ENCODE results near the gene NDFIP2. TPM values are rescaled to one million over a fixed set of nuclear protein-coding genes. Genes with fewer than 3 reads are reported as not detected.

The NDFIP2 gene
- total RNA-seq, 1 experiment from 2014 or later, result 29.6 TPM

DNA sequence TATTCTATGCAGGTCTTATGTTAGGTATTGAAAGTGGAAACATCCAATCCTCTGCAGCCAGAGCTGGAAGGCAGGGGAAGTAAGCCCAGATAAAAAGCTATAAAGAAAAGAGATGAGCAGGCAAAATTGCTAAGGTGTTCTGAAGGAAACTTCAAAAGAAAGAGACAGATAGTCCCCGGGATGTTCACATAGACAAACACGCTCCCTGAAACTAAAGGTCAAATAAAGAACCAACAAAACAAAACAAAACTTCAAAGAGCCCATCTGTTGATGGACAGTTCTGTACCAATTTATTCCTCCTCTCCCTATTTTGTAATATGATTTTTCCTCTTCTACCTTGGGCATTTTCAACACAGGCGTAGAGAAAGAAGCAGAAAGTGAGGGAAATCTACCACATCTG is 11.3 kb upstream of the NDFIP2 start:
- no TSS peak for BruUV-seq (replicated peaks)
- ATAC-seq, result no peak
- no peak overlapping the region for H3K4me3 ChIP-seq (ENCODE audit: low read depth in 2 of 2, low read length in 2 of 2)
- TF ChIP-seq, protein P1, sequence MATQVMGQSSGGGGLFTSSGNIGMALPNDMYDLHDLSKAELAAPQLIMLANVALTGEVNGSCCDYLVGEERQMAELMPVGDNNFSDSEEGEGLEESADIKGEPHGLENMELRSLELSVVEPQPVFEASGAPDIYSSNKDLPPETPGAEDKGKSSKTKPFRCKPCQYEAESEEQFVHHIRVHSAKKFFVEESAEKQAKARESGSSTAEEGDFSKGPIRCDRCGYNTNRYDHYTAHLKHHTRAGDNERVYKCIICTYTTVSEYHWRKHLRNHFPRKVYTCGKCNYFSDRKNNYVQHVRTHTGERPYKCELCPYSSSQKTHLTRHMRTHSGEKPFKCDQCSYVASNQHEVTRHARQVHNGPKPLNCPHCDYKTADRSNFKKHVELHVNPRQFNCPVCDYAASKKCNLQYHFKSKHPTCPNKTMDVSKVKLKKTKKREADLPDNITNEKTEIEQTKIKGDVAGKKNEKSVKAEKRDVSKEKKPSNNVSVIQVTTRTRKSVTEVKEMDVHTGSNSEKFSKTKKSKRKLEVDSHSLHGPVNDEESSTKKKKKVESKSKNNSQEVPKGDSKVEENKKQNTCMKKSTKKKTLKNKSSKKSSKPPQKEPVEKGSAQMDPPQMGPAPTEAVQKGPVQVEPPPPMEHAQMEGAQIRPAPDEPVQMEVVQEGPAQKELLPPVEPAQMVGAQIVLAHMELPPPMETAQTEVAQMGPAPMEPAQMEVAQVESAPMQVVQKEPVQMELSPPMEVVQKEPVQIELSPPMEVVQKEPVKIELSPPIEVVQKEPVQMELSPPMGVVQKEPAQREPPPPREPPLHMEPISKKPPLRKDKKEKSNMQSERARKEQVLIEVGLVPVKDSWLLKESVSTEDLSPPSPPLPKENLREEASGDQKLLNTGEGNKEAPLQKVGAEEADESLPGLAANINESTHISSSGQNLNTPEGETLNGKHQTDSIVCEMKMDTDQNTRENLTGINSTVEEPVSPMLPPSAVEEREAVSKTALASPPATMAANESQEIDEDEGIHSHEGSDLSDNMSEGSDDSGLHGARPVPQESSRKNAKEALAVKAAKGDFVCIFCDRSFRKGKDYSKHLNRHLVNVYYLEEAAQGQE (IDR thresholded peaks at IDR 0.05; ENCODE audit: insufficient read depth in 1 of 2, low read depth in 2 of 2, low read length in 1 of 2), result no peak
- no peak for TF ChIP-seq POLR2AphosphoS5 (IDR thresholded peaks at IDR 0.05; ENCODE audit: low read depth, low read length)
- no peak for TF ChIP-seq TCF7L2 (IDR thresholded peaks at IDR 0.05; ENCODE audit: low read depth, low read length)
- TF ChIP-seq SIN3A (IDR thresholded peaks at IDR 0.05; ENCODE audit: borderline replicate concordance, insufficient read depth, low read depth, low read length), result no peak
- TF ChIP-seq, protein P2, sequence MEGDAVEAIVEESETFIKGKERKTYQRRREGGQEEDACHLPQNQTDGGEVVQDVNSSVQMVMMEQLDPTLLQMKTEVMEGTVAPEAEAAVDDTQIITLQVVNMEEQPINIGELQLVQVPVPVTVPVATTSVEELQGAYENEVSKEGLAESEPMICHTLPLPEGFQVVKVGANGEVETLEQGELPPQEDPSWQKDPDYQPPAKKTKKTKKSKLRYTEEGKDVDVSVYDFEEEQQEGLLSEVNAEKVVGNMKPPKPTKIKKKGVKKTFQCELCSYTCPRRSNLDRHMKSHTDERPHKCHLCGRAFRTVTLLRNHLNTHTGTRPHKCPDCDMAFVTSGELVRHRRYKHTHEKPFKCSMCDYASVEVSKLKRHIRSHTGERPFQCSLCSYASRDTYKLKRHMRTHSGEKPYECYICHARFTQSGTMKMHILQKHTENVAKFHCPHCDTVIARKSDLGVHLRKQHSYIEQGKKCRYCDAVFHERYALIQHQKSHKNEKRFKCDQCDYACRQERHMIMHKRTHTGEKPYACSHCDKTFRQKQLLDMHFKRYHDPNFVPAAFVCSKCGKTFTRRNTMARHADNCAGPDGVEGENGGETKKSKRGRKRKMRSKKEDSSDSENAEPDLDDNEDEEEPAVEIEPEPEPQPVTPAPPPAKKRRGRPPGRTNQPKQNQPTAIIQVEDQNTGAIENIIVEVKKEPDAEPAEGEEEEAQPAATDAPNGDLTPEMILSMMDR (IDR thresholded peaks at IDR 0.05), result no peak
- H3K9me3 ChIP-seq (ENCODE audit: control insufficient read depth, insufficient read depth, low read depth, low read length), result no peaks in the 10 kb centered on the region
- H3K4me1 ChIP-seq (ENCODE audit: control insufficient read depth, insufficient read depth, low read length), result no peaks in the 10 kb centered on the region
- ChIA-PET CTCF (no interaction called here), POLR2A (no interaction called here)
- DNase-seq (ENCODE audit: low read depth, low spot score), result no peak
- no peaks in the 10 kb centered on the region for H3K36me3 ChIP-seq (ENCODE audit: control insufficient read depth, insufficient read depth, low read length)
- in situ Hi-C loops (cut with HindIII; ENCODE audit: low pct_unique_long_range_greater_than_20kb, low sequenced_read_pairs), result no loop called here
- H3K27me3 ChIP-seq (ENCODE audit: control insufficient read depth, insufficient read depth, low read length), result no peaks in the 10 kb centered on the region
- intact Hi-C loops (cut with micrococcal nuclease; ENCODE audit: unreplicated experiment), result no loop called here
- no peak overlapping the region for H3K27ac ChIP-seq (ENCODE audit: low read length)

DNA sequence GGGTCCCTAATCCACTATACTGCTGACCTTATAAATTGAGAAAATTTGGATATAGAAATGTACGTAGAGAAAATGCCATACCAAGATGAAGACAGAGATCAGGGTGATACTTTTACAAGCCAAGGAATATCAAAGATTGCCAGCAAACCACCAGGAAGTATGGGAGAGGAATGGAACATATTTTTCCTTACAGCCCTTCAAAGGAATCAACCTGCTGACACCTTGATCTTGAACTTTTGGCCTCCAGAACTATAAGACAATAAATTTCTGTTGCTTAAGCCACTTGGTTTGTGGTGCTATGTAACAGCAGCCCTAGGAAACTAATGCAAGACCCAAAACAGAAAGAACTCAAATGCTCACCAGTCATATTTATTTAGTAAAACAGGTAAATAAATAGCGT is 10.3 kb upstream of the NDFIP2 start:
- intact Hi-C loops (cut with micrococcal nuclease; ENCODE audit: unreplicated experiment), result no loop called here
- no peak overlapping the region for H3K4me3 ChIP-seq (ENCODE audit: low read depth in 2 of 2, low read length in 2 of 2)
- no peak for ATAC-seq
- in situ Hi-C loops (cut with HindIII; ENCODE audit: low pct_unique_long_range_greater_than_20kb, low sequenced_read_pairs), result no loop called here
- DNase-seq (ENCODE audit: low read depth, low spot score), result no peak
- no peaks in the 10 kb centered on the region for H3K27me3 ChIP-seq (ENCODE audit: control insufficient read depth, insufficient read depth, low read length)
- no TSS peak for BruUV-seq (replicated peaks)
- TF ChIP-seq POLR2AphosphoS5 (IDR thresholded peaks at IDR 0.05; ENCODE audit: low read depth, low read length) (no peak), SIN3A (IDR thresholded peaks at IDR 0.05; ENCODE audit: borderline replicate concordance, insufficient read depth, low read depth, low read length) (no peak), TCF7L2 (IDR thresholded peaks at IDR 0.05; ENCODE audit: low read depth, low read length) (no peak)
- TF ChIP-seq, protein P1 (IDR thresholded peaks at IDR 0.05; ENCODE audit: insufficient read depth in 1 of 2, low read depth in 2 of 2, low read length in 1 of 2), result no peak
- TF ChIP-seq, protein P2 (IDR thresholded peaks at IDR 0.05), result no peak
- ChIA-PET CTCF (no interaction called here), POLR2A (no interaction called here)
- H3K4me1 ChIP-seq (ENCODE audit: control insufficient read depth, insufficient read depth, low read length), result no peaks in the 10 kb centered on the region
- H3K36me3 ChIP-seq (ENCODE audit: control insufficient read depth, insufficient read depth, low read length), result no peaks in the 10 kb centered on the region
- H3K27ac ChIP-seq (ENCODE audit: low read length), result no peak overlapping the region
- no peaks in the 10 kb centered on the region for H3K9me3 ChIP-seq (ENCODE audit: control insufficient read depth, insufficient read depth, low read depth, low read length)

Data from Panc1 (cell line).